Keratinocyte (primary cell): ENCODE data around the gene MID1.

ENCODE experiments used
- EZH2 ChIP-seq: IDR thresholded peaks from one replicate; pipeline ENCODE4 v1.6.1; 2012; ENCODE audit warnings: inconsistent platforms, mild to moderate bottlenecking, low read length, moderate library complexity
- TF ChIP-seq, protein P1 (sequence below), 3 experiments: IDR thresholded peaks in 1 of 3; conservative IDR thresholded peaks in 1 of 3; optimal IDR thresholded peaks in 1 of 3; 2 replicates in 2 of 3; 3 replicates in 1 of 3; pipeline versions ENCODE3 to v1.5.1; 2011; ENCODE audit warnings: low read length in 3 of 3, mild to moderate bottlenecking in 3 of 3, moderate library complexity in 2 of 3, control low read depth in 1 of 3, inconsistent platforms in 1 of 3; ENCODE audit not compliant: insufficient read depth in 2 of 3; ENCODE audit errors: extremely low read depth in 1 of 3

DNA sequence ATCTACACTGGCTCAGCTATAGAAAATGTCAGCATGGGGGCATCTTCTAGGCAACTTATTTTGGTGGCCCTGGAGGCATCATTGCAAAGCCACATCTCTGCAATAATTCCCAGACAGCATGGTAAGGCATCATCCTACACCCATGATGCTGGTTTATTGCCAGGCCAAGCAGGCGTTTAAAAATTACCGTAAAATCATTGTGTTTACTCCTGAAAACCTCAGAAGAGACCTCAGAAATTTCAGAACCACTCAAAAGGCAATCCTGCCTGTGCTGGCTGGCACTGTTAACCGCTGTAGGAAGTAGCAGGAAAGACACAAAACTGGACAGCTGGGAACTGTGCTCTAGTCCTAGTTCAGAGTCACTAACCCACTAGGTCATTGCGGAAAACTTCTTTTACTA, 63.2 kb downstream of the MID1 start:
- TF ChIP-seq, protein P1, sequence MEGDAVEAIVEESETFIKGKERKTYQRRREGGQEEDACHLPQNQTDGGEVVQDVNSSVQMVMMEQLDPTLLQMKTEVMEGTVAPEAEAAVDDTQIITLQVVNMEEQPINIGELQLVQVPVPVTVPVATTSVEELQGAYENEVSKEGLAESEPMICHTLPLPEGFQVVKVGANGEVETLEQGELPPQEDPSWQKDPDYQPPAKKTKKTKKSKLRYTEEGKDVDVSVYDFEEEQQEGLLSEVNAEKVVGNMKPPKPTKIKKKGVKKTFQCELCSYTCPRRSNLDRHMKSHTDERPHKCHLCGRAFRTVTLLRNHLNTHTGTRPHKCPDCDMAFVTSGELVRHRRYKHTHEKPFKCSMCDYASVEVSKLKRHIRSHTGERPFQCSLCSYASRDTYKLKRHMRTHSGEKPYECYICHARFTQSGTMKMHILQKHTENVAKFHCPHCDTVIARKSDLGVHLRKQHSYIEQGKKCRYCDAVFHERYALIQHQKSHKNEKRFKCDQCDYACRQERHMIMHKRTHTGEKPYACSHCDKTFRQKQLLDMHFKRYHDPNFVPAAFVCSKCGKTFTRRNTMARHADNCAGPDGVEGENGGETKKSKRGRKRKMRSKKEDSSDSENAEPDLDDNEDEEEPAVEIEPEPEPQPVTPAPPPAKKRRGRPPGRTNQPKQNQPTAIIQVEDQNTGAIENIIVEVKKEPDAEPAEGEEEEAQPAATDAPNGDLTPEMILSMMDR (optimal IDR thresholded peaks at IDR 0.05 in 1 of 3, IDR thresholded peaks at IDR 0.05 in 1 of 3, conservative IDR thresholded peaks at IDR 0.05 in 1 of 3; ENCODE audit: extremely low read depth in 1 of 3, insufficient read depth in 2 of 3, low read length in 3 of 3): no peak
- TF ChIP-seq EZH2: no peak
